ENCODE data around the gene TMEM161A.
"Not testable (repeated sequence)": the region's sequence is repeated elsewhere in the genome, so short reads cannot be mapped to it uniquely, and the experiment has no call there.

TMEM161A gene

DNA sequence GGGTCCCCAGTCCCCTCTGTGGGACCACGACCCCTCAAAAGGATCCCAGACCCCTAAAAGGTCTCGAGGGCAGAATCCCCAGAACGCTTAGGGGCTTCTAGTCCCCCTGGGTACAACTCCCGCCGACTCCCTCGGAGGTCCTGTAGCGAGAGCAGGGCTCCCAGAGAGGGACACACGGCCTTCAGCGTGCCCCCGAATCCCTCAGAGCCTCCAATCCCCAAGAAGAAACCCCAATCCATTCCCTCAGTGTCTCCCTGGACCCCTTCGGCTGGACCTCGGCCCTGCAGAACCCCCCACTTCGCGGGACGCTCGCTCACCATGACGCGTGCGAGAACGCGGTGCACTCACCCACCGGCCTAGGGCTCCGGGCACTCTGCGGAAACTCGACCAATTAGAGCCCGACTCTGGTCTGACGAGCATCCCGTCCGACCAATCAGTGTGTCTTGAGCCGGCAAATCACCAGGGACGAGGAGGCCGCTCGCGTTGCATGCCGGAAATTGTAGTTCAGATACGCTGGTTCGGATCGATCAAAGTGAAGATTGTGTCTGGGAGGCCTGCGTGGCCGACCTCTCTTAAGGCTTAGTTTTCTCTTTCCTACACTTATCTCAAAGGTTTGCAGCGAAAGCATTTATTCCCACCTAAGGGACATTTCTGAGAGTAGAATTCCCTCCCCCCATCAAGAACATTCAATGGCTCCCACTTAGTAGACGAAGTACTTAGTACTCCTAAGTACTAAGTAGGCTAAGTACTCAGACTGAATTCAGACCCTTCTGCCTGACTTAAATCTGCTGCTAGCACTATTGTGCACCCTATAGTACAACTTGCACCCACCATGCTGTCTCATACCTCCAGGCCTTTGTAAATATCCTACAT, at the start of gene TMEM161A:
Gene TMEM161A, minus strand, starts transcription at position 370 of the 873 bp plus-strand sequence. Its CDS starts 50 bp downstream, at position 320.
- peaks cover 26% of the 10 kb centered on the region for H3K27me3 Mint-ChIP-seq
- CTCF ChIA-PET, result interaction anchor here (1.0 to 1.2 kb wide), 2 partner anchors 84 to 143 kb away, joined by 3 read pairs; no protein-coding TSS in a partner anchor
- peak within 1 kb of the TSS; percentile 86 for H3K27ac Mint-ChIP-seq
- peak; percentile 98 for DNase-seq
- H3K4me3 Mint-ChIP-seq, result peak within 1 kb of the TSS; percentile 92
- H3K36me3 Mint-ChIP-seq, result peaks cover 3% of the 10 kb centered on the region
- H3K4me1 Mint-ChIP-seq, result peaks cover 35% of the 10 kb centered on the region
- H3K9me3 Mint-ChIP-seq, result peaks cover 3% of the 10 kb centered on the region

DNA sequence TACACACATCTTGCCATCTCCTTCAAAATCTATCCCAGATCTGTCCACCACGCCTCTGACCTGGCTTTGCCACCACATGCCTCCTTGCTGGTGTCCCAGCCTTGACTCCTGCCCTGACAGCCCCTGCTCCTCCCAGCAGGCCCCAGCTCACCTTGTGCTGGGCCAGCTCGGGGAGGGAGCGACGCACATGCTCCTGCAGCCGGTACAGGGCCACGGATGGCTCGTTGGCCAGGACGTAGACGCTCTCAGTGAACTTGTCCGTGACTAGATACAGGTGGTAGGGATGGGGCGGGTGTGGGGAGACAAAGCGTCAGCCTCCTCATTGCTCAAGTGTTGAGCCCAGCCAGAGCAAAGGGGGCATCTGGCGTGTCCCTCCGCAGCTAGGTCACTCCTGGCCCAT, 48.5 kb upstream of the TMEM161A start:
- CTCF ChIA-PET, result no interaction called here
- H3K36me3 Mint-ChIP-seq, result peaks cover 18% of the 10 kb centered on the region
- peak overlapping the region; percentile 28 for H3K27ac Mint-ChIP-seq
- H3K4me1 Mint-ChIP-seq, result peaks cover 35% of the 10 kb centered on the region
- H3K9me3 Mint-ChIP-seq, result peaks cover 3% of the 10 kb centered on the region
- no peak overlapping the region for H3K4me3 Mint-ChIP-seq
- no peak for DNase-seq
- no peaks in the 10 kb centered on the region for H3K27me3 Mint-ChIP-seq

DNA sequence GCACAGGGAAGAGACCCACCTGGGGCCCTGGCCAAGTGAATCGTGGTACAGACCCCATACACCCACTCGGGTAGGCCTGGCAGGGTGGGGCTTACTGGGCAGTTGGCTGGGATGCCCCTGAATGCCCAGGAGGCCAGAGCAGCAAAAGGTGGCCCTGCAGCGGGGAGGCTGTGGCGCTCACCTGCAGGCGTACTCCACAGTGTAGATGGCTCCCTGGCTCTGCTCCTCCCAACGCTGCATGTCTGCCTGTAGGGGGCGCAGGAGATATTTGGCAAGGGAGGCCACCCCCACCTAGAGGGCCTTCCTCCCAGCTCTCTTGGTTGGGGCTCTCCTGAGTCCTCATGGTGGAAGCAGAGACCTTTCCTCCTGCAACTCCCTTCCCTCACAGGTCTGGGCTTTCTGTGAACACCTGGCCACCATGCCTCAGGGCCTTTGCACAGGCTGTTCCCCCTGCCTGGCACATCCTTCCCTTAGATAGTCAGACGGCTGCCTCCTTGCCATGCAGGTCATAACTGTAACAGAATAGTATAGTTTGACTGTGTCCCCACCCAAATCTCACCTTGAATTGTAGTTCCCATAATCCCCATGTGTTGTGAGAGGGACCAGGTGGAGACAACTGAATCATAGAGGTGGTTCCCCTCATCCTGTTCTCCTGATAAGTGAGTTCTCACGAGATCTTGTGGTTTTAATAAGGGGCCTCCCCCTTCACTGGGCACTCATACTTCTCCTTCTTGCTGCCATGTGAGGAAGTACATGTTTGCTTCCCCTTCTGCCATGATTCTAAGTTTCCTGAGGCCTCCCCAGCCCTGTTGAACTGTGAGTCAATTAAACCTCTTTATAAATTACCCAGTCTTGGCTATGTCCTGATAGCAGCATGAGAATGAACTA, 47.8 kb upstream of the TMEM161A start:
- Mint-ChIP-seq H3K36me3 (peaks cover 18% of the 10 kb centered on the region), H3K4me3 (no peak overlapping the region), H3K9me3 (peaks cover 3% of the 10 kb centered on the region), H3K27ac (no peak overlapping the region), H3K4me1 (peaks cover 29% of the 10 kb centered on the region), H3K27me3 (no peaks in the 10 kb centered on the region)
- CTCF ChIA-PET, result interaction anchor here (0.7 to 3.0 kb wide), 4 partner anchors 12 to 178 kb away, joined by 3 to 16 read pairs (median 3); no protein-coding TSS in a partner anchor
- DNase-seq, result peak; percentile 78

- no peaks in the 10 kb centered on the region for H3K27me3 Mint-ChIP-seq
- H3K36me3 Mint-ChIP-seq, result peaks cover 24% of the 10 kb centered on the region
- H3K4me1 Mint-ChIP-seq, result peaks cover 7% of the 10 kb centered on the region
- DNase-seq, result no peak
- no peak overlapping the region for H3K27ac Mint-ChIP-seq
- H3K9me3 Mint-ChIP-seq, result peaks cover 3% of the 10 kb centered on the region
- H3K4me3 Mint-ChIP-seq, result no peak overlapping the region
- CTCF ChIA-PET, result no interaction called here
Observed at GRCh38 chr19:19181488-19181998, 43.3 kb upstream of the TMEM161A start.

- H3K27ac Mint-ChIP-seq, result no peak overlapping the region
- CTCF ChIA-PET, result interaction anchor here (1.3 kb wide), 1 partner anchor 11 kb away, joined by 3 read pairs; no protein-coding TSS in a partner anchor
- no peaks in the 10 kb centered on the region for H3K9me3 Mint-ChIP-seq
Observed at GRCh38 chr19:19179548-19180441, 41.5 kb upstream of the TMEM161A start.

DNA sequence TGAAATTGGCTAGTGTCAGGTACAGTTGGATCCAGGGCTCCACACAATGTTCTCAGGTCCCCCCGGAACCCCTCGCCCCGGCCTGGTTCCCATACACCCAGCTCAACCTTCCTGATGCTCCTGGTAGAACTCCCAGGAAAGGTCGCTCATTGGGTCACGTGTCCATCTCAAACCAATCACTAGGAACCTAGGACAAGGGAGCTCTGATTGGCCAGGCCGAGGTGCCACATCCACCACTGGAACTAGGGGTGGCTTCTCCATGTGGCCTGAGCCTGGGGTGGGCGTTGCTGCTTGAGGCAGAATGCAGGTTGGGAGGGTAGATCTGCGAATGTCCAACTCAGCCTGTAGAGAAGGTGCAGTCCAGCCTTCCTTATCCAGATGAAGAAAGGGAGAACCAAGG, 38.7 kb upstream of the TMEM161A start:
- Mint-ChIP-seq H3K36me3 (peaks cover 17% of the 10 kb centered on the region), H3K9me3 (no peaks in the 10 kb centered on the region)
- CTCF ChIA-PET, result interaction anchor here (4.3 kb wide), 1 partner anchor 29 kb away, joined by 44 read pairs; no protein-coding TSS in a partner anchor

More at GRCh38 chr19:19179548-19180441, 41.5 kb upstream of the TMEM161A start:
- peaks cover 19% of the 10 kb centered on the region for H3K36me3 Mint-ChIP-seq
- no peaks in the 10 kb centered on the region for H3K4me1 Mint-ChIP-seq
- no peak for DNase-seq
- H3K4me3 Mint-ChIP-seq, result no peak overlapping the region
- H3K27me3 Mint-ChIP-seq, result no peaks in the 10 kb centered on the region

DNA sequence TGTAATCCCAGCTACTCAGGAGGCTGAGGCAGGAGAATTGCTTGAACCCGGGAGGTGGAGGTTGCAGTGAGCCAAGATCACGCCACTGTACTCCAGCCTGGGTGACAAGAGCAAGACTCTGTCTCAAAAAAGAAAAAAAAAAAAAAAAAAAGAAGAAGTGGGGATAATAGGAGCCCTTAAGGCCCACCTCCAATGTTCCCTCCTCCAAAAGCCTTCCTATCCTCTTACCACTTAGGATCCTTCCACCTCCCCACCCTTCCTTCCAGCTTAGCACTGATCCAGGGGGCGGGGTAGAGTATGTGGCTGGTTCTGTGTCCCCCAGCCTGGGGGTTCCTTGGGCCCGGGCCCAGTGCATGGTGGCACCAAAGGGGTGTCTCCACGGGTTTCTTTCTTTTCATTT, 35.0 kb upstream of the TMEM161A start:
- Mint-ChIP-seq H3K27me3 (peaks cover 21% of the 10 kb centered on the region), H3K4me1 (peaks cover 14% of the 10 kb centered on the region)
- not testable (repeated sequence) for DNase-seq, H3K36me3 Mint-ChIP-seq, H3K9me3 Mint-ChIP-seq, H3K4me3 Mint-ChIP-seq, H3K27ac Mint-ChIP-seq
- CTCF ChIA-PET, result interaction anchor here (2.8 to 4.3 kb wide), 3 partner anchors 11 to 26 kb away, joined by 16 to 44 read pairs (median 21); no protein-coding TSS in a partner anchor

More for the DNA sequence above, 38.7 kb upstream of the TMEM161A start:
- Mint-ChIP-seq H3K27ac (no peak overlapping the region), H3K4me1 (no peaks in the 10 kb centered on the region), H3K4me3 (no peak overlapping the region), H3K27me3 (no peaks in the 10 kb centered on the region)
- no peak for DNase-seq

DNA sequence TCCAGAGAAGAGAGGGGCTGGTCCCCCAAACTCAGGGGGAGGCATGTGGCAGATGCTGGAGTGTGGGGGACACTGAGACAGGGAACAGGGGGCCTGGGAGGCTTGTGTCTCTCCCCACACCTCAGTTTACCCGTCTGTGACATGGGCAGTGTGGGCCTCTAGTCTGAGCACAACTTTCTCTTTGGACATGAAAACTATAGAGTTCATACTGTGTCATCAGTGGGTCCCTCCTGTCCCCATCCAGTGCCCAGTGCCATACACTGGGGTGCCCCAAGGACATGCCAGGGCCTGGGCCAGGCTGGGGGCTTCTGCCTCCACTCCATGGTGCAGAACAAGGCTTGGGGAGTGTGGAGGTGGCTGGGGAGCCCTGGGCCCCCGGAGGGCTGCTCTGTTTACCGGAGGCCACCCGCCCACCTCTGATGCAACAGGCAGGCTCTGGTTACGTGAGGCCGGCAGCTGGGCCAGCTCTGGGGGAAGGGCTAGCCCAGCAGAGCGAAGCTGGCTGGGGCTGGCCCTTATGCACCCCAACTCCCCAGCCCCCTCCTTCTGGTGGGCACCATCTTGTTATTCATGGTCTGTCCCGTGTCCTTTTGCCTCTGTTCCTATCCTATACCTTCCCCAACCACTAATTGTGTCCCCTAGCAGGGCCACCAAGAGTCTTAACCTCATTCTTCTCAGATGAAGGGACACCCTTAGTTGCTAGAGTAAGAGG, 33.7 kb upstream of the TMEM161A start:
- Mint-ChIP-seq H3K9me3 (no peaks in the 10 kb centered on the region), H3K4me3 (no peak overlapping the region), H3K27me3 (peaks cover 21% of the 10 kb centered on the region), H3K36me3 (peaks cover 3% of the 10 kb centered on the region), H3K4me1 (peaks cover 14% of the 10 kb centered on the region), H3K27ac (no peak overlapping the region)
- DNase-seq, result no peak
- CTCF ChIA-PET, result interaction anchor here (0.7 to 1.0 kb wide), 2 partner anchors 29 to 32 kb away, joined by 3 read pairs; no protein-coding TSS in a partner anchor

GRCh38 chr19:19170873-19171672, 32.8 kb upstream of the TMEM161A start:
- Mint-ChIP-seq H3K36me3 (no peaks in the 10 kb centered on the region), H3K27me3 (peaks cover 21% of the 10 kb centered on the region), H3K4me1 (peaks cover 14% of the 10 kb centered on the region), H3K9me3 (no peaks in the 10 kb centered on the region), H3K27ac (no peak overlapping the region), H3K4me3 (no peak overlapping the region)
- CTCF ChIA-PET, result no interaction called here
- no peak for DNase-seq

DNA sequence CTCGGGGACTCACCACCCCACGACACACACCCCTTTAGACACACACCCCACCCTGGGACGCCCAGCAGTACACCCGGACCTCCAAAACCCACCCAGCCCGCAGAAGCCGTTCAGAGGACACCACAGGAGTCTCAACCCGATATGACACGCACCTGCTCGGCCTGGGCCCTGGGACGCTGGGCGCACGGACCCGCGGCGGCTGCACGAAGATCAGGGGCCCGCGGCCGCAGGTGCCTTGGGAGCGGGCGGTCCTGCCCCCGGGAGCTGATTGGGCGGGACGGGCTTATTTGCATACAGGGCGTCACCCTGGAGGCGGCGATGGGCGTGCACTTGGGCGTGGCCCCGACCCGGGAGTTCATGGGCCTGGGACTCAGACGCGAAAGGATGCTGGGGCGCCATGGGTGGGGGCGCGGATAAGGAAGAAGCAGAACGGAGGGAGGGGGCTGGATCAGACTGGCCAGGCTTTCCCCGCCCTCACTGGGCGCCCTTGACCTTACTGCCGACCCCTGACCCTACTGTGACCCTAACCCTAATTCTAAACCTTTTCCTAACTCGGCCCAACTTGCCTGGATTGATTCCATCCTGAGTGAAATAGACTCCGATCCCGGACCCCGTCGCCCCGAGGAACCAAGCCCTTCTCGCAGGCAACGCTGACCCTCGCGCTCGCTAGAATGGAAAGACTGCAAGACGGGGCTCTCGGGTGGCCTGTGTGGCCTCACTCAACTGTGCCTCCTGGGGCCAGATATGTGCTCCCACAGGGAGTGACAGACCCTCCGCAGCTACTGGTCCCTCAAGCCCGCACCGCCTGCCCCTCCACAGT, 32.0 kb upstream of the TMEM161A start, which contains the start of gene MEF2B:
Gene MEF2B, minus strand, starts transcription at position 211 of the 820 bp plus-strand sequence. CDS start 19,528 bp downstream, outside the sequence.
- Mint-ChIP-seq H3K9me3 (no peaks in the 10 kb centered on the region), H3K4me1 (peaks cover 14% of the 10 kb centered on the region), H3K36me3 (no peaks in the 10 kb centered on the region), H3K4me3 (no peak within 1 kb of the TSS), H3K27me3 (peaks cover 21% of the 10 kb centered on the region), H3K27ac (no peak within 1 kb of the TSS)
- CTCF ChIA-PET, result interaction anchor here (1.4 kb wide), 1 partner anchor 23 kb away, joined by 4 read pairs; no protein-coding TSS in a partner anchor
- DNase-seq, result peak; percentile 91
